ENCODE results near the gene HPSE.

GRCh38 chr4:83247415-83248357 is 87.0 kb downstream of the HPSE start:
- no peak for TF ChIP-seq POLR2AphosphoS5 (IDR thresholded peaks at IDR 0.05; ENCODE audit: low read depth, low read length)
- TF ChIP-seq POLR2A (IDR thresholded peaks at IDR 0.05; ENCODE audit: low read depth, low read length) = no peak

Measured in GM12892 (cell line).